Neuronal stem cell (in vitro differentiated cells): ENCODE data around the gene PHLDB1.

Experiments
- DNase-seq: peaks from one replicate; pipeline ENCODE4 v3.0.0-alpha.2; 2013; ENCODE audit warnings: low spot score
- H2AFZ ChIP-seq: one replicate; pipeline ENCODE4 v1.6.1; 2013; ENCODE audit warnings: mild to moderate bottlenecking, low read length, inconsistent platforms
- H2AK5ac ChIP-seq: 2 replicates; pipeline ENCODE4 v1.6.1; 2013; ENCODE audit warnings: low read depth, mild to moderate bottlenecking, inconsistent platforms, low read length, moderate library complexity, mixed read lengths
- H2BK120ac ChIP-seq: 2 replicates; pipeline ENCODE4 v1.6.1; 2013; ENCODE audit warnings: low read depth, mild to moderate bottlenecking, inconsistent platforms, low read length, moderate library complexity, mixed read lengths
- H2BK12ac ChIP-seq: one replicate; pipeline ENCODE4 v1.6.1; 2013; ENCODE audit warnings: low read length, inconsistent platforms
- H2BK15ac ChIP-seq: 2 replicates; pipeline ENCODE4 v1.6.1; 2013; ENCODE audit warnings: mild to moderate bottlenecking, low read length, inconsistent platforms, mixed read lengths
- H2BK5ac ChIP-seq: one replicate; pipeline ENCODE4 v1.6.1; 2013; ENCODE audit warnings: inconsistent platforms, mild to moderate bottlenecking, low read length, moderate library complexity
- H3K14ac ChIP-seq: one replicate; pipeline ENCODE4 v1.6.1; 2013; ENCODE audit warnings: low read length, inconsistent platforms
- H3K18ac ChIP-seq: 2 replicates; pipeline ENCODE4 v1.6.1; 2013; ENCODE audit warnings: low read length, inconsistent platforms
- H3K23ac ChIP-seq: 2 replicates; pipeline ENCODE4 v1.6.1; 2013; ENCODE audit warnings: low read depth, mild to moderate bottlenecking, mixed read lengths, low read length, inconsistent platforms; ENCODE audit not compliant: poor library complexity
- H3K27ac ChIP-seq: replicated peaks from 3 replicates; pipeline ENCODE4 v1.5.1; 2013; ENCODE audit warnings: low read length, inconsistent platforms
- H3K27me3 ChIP-seq, 3 experiments: 2 replicates each; pipeline ENCODE4 v1.6.1; 2013; ENCODE audit warnings: low read length in 3 of 3, mild to moderate bottlenecking in 2 of 3, inconsistent platforms in 1 of 3, low read depth in 1 of 3, mixed read lengths in 1 of 3, moderate library complexity in 1 of 3; ENCODE audit not compliant: control insufficient read depth in 3 of 3, insufficient read depth in 3 of 3
- H3K36me3 ChIP-seq, 2 donors: replicated peaks in 1 of 2; 2 replicates each; pipeline ENCODE4 v1.6.1; 2013; ENCODE audit warnings: low read length in 2 of 2; ENCODE audit not compliant: control insufficient read depth in 2 of 2, insufficient read depth in 2 of 2
- H3K4ac ChIP-seq: 2 replicates; pipeline ENCODE4 v1.6.1; 2013; ENCODE audit warnings: inconsistent platforms, mild to moderate bottlenecking, low read length, moderate library complexity
- H3K4me1 ChIP-seq, 2 donors: 1 replicate in 1 of 2; 2 replicates in 1 of 2; pipeline ENCODE4 v1.6.1; 2013; ENCODE audit warnings: low read length in 2 of 2, low read depth in 1 of 2; ENCODE audit not compliant: control insufficient read depth in 2 of 2, insufficient read depth in 1 of 2
- H3K4me2 ChIP-seq: one replicate; pipeline ENCODE4 v1.6.1; 2013; ENCODE audit warnings: mild to moderate bottlenecking, low read length, inconsistent platforms; ENCODE audit not compliant: insufficient read depth, poor library complexity, severe bottlenecking
- H3K4me3 ChIP-seq, 2 donors: 2 replicates each; pipeline ENCODE4 v1.5.1; 2013; ENCODE audit warnings: low read length in 2 of 2, mild to moderate bottlenecking in 2 of 2, inconsistent platforms in 1 of 2, moderate library complexity in 1 of 2
- H3K79me1 ChIP-seq: one replicate; pipeline ENCODE4 v1.6.1; 2013; ENCODE audit warnings: low read depth, mild to moderate bottlenecking, inconsistent platforms, low read length, moderate library complexity
- H3K9ac ChIP-seq: one replicate; pipeline ENCODE4 v1.6.1; 2013; ENCODE audit warnings: mild to moderate bottlenecking, low read depth, low read length, inconsistent platforms; ENCODE audit not compliant: poor library complexity
- H3K9me3 ChIP-seq, 2 donors: replicated peaks in 1 of 2; 2 replicates each; pipeline versions ENCODE3 to v1.6.1; 2013; ENCODE audit warnings: low read length in 2 of 2, mild to moderate bottlenecking in 2 of 2, inconsistent platforms in 1 of 2, low read depth in 1 of 2, mixed read lengths in 1 of 2, moderate library complexity in 1 of 2; ENCODE audit not compliant: control insufficient read depth in 2 of 2, insufficient read depth in 1 of 2
- H4K8ac ChIP-seq: one replicate; pipeline ENCODE4 v1.6.1; 2013; ENCODE audit warnings: low read depth, mild to moderate bottlenecking, inconsistent platforms, low read length, moderate library complexity
- H4K91ac ChIP-seq: one replicate; pipeline ENCODE4 v1.6.1; 2013; ENCODE audit warnings: low read length, low read depth, mild to moderate bottlenecking, inconsistent platforms; ENCODE audit not compliant: poor library complexity
- WGBS, 2 donors: extraction: QIAGEN DNeasy Blood & Tissue Kit; methylation state at CpG; one replicate each; pipeline ENCODE4 v1.1.7; 2013; ENCODE audit warnings: missing lambda C conversion rate in 2 of 2, mixed read lengths in 1 of 2; ENCODE audit not compliant: insufficient read length in 2 of 2, insufficient replicate concordance in 1 of 2; ENCODE audit errors: extremely low coverage in 2 of 2; 5-methylcytosine and 5-hydroxymethylcytosine counted together

Gene PHLDB1

GRCh38 chr11:118629761-118630661, 22.6 kb downstream of the PHLDB1 start:
- DNase-seq: no peak
- WGBS, 2 donors: no CpG with 5 or more reads among the region's 6 CpGs
- Histone ChIP-seq H4K8ac (no peak overlapping the region), H2BK5ac (no peak overlapping the region), H2AFZ (no peak overlapping the region), H2BK15ac (no peak overlapping the region), H3K36me3 (peaks cover 62 to 98% of the 10 kb centered on the region in 2 donors), H3K4ac (peak overlapping the region; percentile 1), H2AK5ac (no peak overlapping the region), H3K4me2 (no peak overlapping the region), H3K18ac (no peak overlapping the region), H4K91ac (no peak overlapping the region), H2BK12ac (no peak overlapping the region), H3K27ac (no peak overlapping the region), H3K9ac (no peak overlapping the region), H3K9me3 (no peaks in the 10 kb centered on the region), H2BK120ac (no peak overlapping the region), H3K14ac (no peak overlapping the region), H3K23ac (no peak overlapping the region), H3K4me1 (peaks cover 0 to 11% of the 10 kb centered on the region in 2 donors), H3K79me1 (peaks cover 10% of the 10 kb centered on the region), H3K4me3 (peak overlapping the region in 1 of 2 donors; percentile 56), H3K27me3 (no peaks in the 10 kb centered on the region)

- Histone ChIP-seq H3K9me3 (no peaks in the 10 kb centered on the region), H4K8ac (no peak overlapping the region), H2BK15ac (no peak overlapping the region), H3K9ac (no peak overlapping the region), H2AK5ac (no peak overlapping the region), H3K23ac (no peak overlapping the region), H3K4me2 (no peak overlapping the region), H3K4me3 (peak overlapping the region in 1 of 2 donors; percentile 32), H4K91ac (no peak overlapping the region), H3K4ac (no peak overlapping the region), H3K36me3 (peaks cover 60 to 99% of the 10 kb centered on the region in 2 donors), H3K27me3 (no peaks in the 10 kb centered on the region), H2BK5ac (no peak overlapping the region), H2BK12ac (no peak overlapping the region), H3K18ac (no peak overlapping the region), H3K4me1 (peaks cover 0 to 21% of the 10 kb centered on the region in 2 donors), H3K14ac (no peak overlapping the region), H2AFZ (no peak overlapping the region), H3K27ac (no peak overlapping the region), H2BK120ac (no peak overlapping the region), H3K79me1 (peaks cover 11% of the 10 kb centered on the region)
- no CpG with 5 or more reads among the region's 14 CpGs for WGBS, 2 donors
- DNase-seq: no peak
Observed at GRCh38 chr11:118631142-118631909, 23.9 kb downstream of the PHLDB1 start.

GRCh38 chr11:118632577-118633318, 25.3 kb downstream of the PHLDB1 start:
- no peak overlapping the region for H2BK5ac ChIP-seq
- H3K4me2 ChIP-seq: no peak overlapping the region
- H3K14ac ChIP-seq: no peak overlapping the region
- H2BK15ac ChIP-seq: no peak overlapping the region
- no peak overlapping the region for H2BK120ac ChIP-seq
- WGBS, 2 donors: no CpG with 5 or more reads among the region's 9 CpGs
- no peak overlapping the region for H3K4ac ChIP-seq
- H3K4me3 ChIP-seq: no peak overlapping the region
- H3K79me1 ChIP-seq: peaks cover 11% of the 10 kb centered on the region
- no peak overlapping the region for H2AK5ac ChIP-seq
- no peak for DNase-seq
- H4K91ac ChIP-seq: no peak overlapping the region
- no peak overlapping the region for H3K9ac ChIP-seq
- no peaks in the 10 kb centered on the region for H3K9me3 ChIP-seq
- H4K8ac ChIP-seq: no peak overlapping the region
- no peak overlapping the region for H2BK12ac ChIP-seq
- peaks cover 59 to 100% of the 10 kb centered on the region in 2 donors for H3K36me3 ChIP-seq
- no peaks in the 10 kb centered on the region for H3K27me3 ChIP-seq
- no peak overlapping the region for H3K27ac ChIP-seq
- peaks cover 0 to 21% of the 10 kb centered on the region in 2 donors for H3K4me1 ChIP-seq
- no peak overlapping the region for H3K23ac ChIP-seq
- no peak overlapping the region for H3K18ac ChIP-seq
- no peak overlapping the region for H2AFZ ChIP-seq
